AG09309 (cell line): ENCODE data around the gene PDPK1.

ENCODE experiments used
- DNase-seq: peaks from one replicate; pipeline ENCODE4 v3.0.0-alpha.2; 2010; ENCODE audit warnings: low read depth
- H3K4me3 ChIP-seq: 2 replicates; pipeline ENCODE4 v1.5.1; 2011; ENCODE audit warnings: mild to moderate bottlenecking, low read depth, low read length, moderate library complexity; ENCODE audit not compliant: control insufficient read depth
- CTCF ChIP-seq: IDR thresholded peaks from 2 replicates; pipeline ENCODE4 v1.5.1; 2011; ENCODE audit warnings: mild to moderate bottlenecking, low read depth, low read length, inconsistent platforms; ENCODE audit not compliant: insufficient read depth, control insufficient read depth; ENCODE audit errors: missing control alignments

The PDPK1 gene

GRCh38 chr16:2513405-2514332, 24.2 kb upstream of the PDPK1 start, which contains the start of gene ATP6V0C:
TSS of gene ATP6V0C (plus strand) at chr16:2513952. CDS start at chr16:2514104, 152 bp downstream.
- H3K4me3 ChIP-seq: peak within 1 kb of the TSS; percentile 80
- TF ChIP-seq CTCF: no peak
- DNase-seq: no peak

- H3K4me3 ChIP-seq: peak overlapping the region; percentile 80
- no peak for DNase-seq
These were observed 23.3 kb upstream of the PDPK1 start for GRCh38 chr16:2514333-2515179.

GRCh38 chr16:2515180-2515851, 22.5 kb upstream of the PDPK1 start:
- TF ChIP-seq CTCF: no peak
- H3K4me3 ChIP-seq: peak overlapping the region; percentile 80
- no peak for DNase-seq

More at GRCh38 chr16:2514333-2515179, 23.3 kb upstream of the PDPK1 start:
- TF ChIP-seq CTCF: no peak

- TF ChIP-seq CTCF: no peak
- H3K4me3 ChIP-seq: no peak overlapping the region
- no peak for DNase-seq
These were observed 21.2 kb upstream of the PDPK1 start for GRCh38 chr16:2516391-2517240.

- no peak for DNase-seq
- no peak for TF ChIP-seq CTCF
- no peak overlapping the region for H3K4me3 ChIP-seq
These were observed 19.7 kb upstream of the PDPK1 start for GRCh38 chr16:2517954-2518605.
